Vagina (tissue), 2 donors: ENCODE measurements around the gene AIMP2.
"Not testable (repeated sequence)": the region's sequence is repeated elsewhere in the genome, so short reads cannot be mapped to it uniquely, and the experiment has no call there.

Experiments
- POLR2A ChIP-seq, 2 donors: fragments of 450-650 bp; IDR thresholded peaks; one replicate each; pipeline ENCODE4 v1.6.1; 2017; ENCODE audit warnings: antibody characterized with exemption in 2 of 2, mild to moderate bottlenecking in 2 of 2, moderate library complexity in 2 of 2
- TF ChIP-seq, protein P1 (sequence below), 3 experiments: fragments of 450-650 bp in 2 of 3; fragments of 200-600 bp in 1 of 3; sonication (generic) in 1 of 3; IDR thresholded peaks; one replicate each; pipeline ENCODE4 v1.5.1; 2017 to 2019; ENCODE audit warnings: antibody characterized with exemption in 3 of 3, mild to moderate bottlenecking in 2 of 3, moderate library complexity in 2 of 3

GRCh38 chr7:5963810-5964209, 45.3 kb upstream of the AIMP2 start:
- not testable (repeated sequence) for TF ChIP-seq POLR2A (IDR thresholded peaks at IDR 0.05)
- TF ChIP-seq, protein P1, sequence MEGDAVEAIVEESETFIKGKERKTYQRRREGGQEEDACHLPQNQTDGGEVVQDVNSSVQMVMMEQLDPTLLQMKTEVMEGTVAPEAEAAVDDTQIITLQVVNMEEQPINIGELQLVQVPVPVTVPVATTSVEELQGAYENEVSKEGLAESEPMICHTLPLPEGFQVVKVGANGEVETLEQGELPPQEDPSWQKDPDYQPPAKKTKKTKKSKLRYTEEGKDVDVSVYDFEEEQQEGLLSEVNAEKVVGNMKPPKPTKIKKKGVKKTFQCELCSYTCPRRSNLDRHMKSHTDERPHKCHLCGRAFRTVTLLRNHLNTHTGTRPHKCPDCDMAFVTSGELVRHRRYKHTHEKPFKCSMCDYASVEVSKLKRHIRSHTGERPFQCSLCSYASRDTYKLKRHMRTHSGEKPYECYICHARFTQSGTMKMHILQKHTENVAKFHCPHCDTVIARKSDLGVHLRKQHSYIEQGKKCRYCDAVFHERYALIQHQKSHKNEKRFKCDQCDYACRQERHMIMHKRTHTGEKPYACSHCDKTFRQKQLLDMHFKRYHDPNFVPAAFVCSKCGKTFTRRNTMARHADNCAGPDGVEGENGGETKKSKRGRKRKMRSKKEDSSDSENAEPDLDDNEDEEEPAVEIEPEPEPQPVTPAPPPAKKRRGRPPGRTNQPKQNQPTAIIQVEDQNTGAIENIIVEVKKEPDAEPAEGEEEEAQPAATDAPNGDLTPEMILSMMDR (IDR thresholded peaks at IDR 0.05) = not testable (repeated sequence)
